OCI-LY1 (cell line): ENCODE measurements around the gene STRIT1.

Experiments
- H2AFZ ChIP-seq: fragments of 200-600 bp; sonication (generic), shearing (Covaris generic); 2 replicates; pipeline ENCODE4 v1.6.0; 2014; ENCODE audit warnings: antibody characterized with exemption, mild to moderate bottlenecking, low read length
- H3F3A ChIP-seq: fragments of 200-600 bp; sonication (generic), shearing (Covaris generic); 2 replicates; pipeline ENCODE4 v1.6.0; 2014; ENCODE audit warnings: mild to moderate bottlenecking, antibody characterized with exemption, low read length, moderate library complexity; ENCODE audit not compliant: insufficient read depth
- H3K27ac ChIP-seq: fragments of 200-600 bp; sonication (generic); 2 replicates; pipeline ENCODE4 v1.5.1; 2014; ENCODE audit warnings: low read length, mixed run types, mild to moderate bottlenecking, low read depth; ENCODE audit not compliant: poor library complexity, severe bottlenecking
- H3K27me3 ChIP-seq: fragments of 200-600 bp; sonication (generic); 2 replicates; pipeline ENCODE4 v1.6.0; 2014; ENCODE audit warnings: antibody characterized with exemption, mild to moderate bottlenecking, low read length, moderate library complexity; ENCODE audit not compliant: insufficient read depth
- H3K36me3 ChIP-seq: fragments of 200-600 bp; sonication (generic); 2 replicates; pipeline ENCODE4 v1.6.1; 2014; ENCODE audit warnings: mild to moderate bottlenecking, antibody characterized with exemption, low read length, moderate library complexity, mixed read lengths; ENCODE audit not compliant: insufficient read depth
- H3K4me1 ChIP-seq: fragments of 200-600 bp; sonication (generic); 2 replicates; pipeline ENCODE4 v1.5.1; 2014; ENCODE audit warnings: mild to moderate bottlenecking, low read length, moderate library complexity; ENCODE audit not compliant: insufficient read depth, severe bottlenecking
- H3K4me2 ChIP-seq: fragments of 200-600 bp; sonication (generic), shearing (Covaris generic); 2 replicates; pipeline ENCODE4 v1.6.1; 2014; ENCODE audit warnings: low read length
- H3K4me3 ChIP-seq: fragments of 200-600 bp; sonication (generic); 2 replicates; pipeline ENCODE4 v1.5.1; 2014; ENCODE audit warnings: low read length, low read depth, mild to moderate bottlenecking, mixed read lengths; ENCODE audit not compliant: poor library complexity, severe bottlenecking
- H3K79me2 ChIP-seq: fragments of 200-600 bp; shearing (Covaris generic); 2 replicates; pipeline ENCODE4 v1.6.1; 2016; ENCODE audit warnings: mixed run types, low read length, mixed read lengths; ENCODE audit not compliant: insufficient read depth
- H3K9ac ChIP-seq: fragments of 200-600 bp; sonication (generic), shearing (Covaris generic); 2 replicates; pipeline ENCODE4 v1.6.1; 2014; ENCODE audit warnings: mild to moderate bottlenecking, low read length, mixed read lengths
- H3K9me2 ChIP-seq: fragments of 200-600 bp; sonication (generic), shearing (Covaris generic); 2 replicates; pipeline ENCODE4 v1.6.1; 2014; ENCODE audit warnings: low read depth, mild to moderate bottlenecking, low read length, mixed read lengths
- H3K9me3 ChIP-seq: fragments of 200-600 bp; shearing (Covaris generic); 2 replicates; pipeline ENCODE4 v1.6.1; 2014; ENCODE audit warnings: low read length, mixed read lengths
- H4K20me1 ChIP-seq: fragments of 200-600 bp; sonication (generic), shearing (Covaris generic); 2 replicates; pipeline ENCODE4 v1.6.0; 2016; ENCODE audit warnings: mild to moderate bottlenecking, low read length; ENCODE audit not compliant: insufficient read depth
- EZH2 ChIP-seq: fragments of 200-600 bp; sonication (generic), shearing (Covaris generic); IDR thresholded peaks from 2 replicates; pipeline ENCODE4 v1.8.0; 2017; ENCODE audit warnings: borderline replicate concordance, mixed run types, mild to moderate bottlenecking, antibody characterized with exemption, low read length, moderate library complexity, mixed read lengths
- TF ChIP-seq, protein P1 (sequence below): fragments of 200-600 bp; sonication (generic), shearing (Covaris generic); IDR thresholded peaks from 2 replicates; pipeline ENCODE4 v1.5.1; 2017; ENCODE audit warnings: mild to moderate bottlenecking, antibody characterized with exemption, low read length, moderate library complexity, mixed read lengths

STRIT1 gene

DNA sequence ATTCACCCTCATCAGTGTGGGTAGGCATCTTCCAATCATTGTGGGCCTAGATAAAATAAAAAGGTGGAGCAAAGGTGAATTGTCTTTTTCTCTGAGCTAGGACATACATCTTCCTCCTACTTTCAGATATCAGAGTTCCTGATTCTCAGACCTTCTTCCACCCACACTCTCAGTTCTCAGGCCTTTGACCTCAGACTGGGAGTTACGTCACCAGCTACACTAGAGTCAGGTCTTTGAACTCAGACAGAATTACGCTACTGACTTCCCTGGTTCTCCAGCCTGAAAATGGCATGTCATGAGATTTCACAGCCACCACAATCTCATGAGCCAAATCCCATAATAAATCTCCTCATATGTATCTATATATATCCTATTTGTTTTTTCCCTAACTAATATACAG lies 39.0 kb downstream of the STRIT1 start:
- no peak for TF ChIP-seq EZH2
- H3K36me3 ChIP-seq = no peaks in the 10 kb centered on the region
- no peak overlapping the region; the same call in 1 of the 2 replicates for H2AFZ ChIP-seq
- no peaks in the 10 kb centered on the region for H3K9me3 ChIP-seq
- H3K9ac ChIP-seq = no peak overlapping the region
- H3K4me2 ChIP-seq = no peak overlapping the region
- no peaks in the 10 kb centered on the region for H4K20me1 ChIP-seq
- no peaks in the 10 kb centered on the region for H3F3A ChIP-seq
- H3K27me3 ChIP-seq = no peaks in the 10 kb centered on the region
- H3K4me1 ChIP-seq = no peaks in the 10 kb centered on the region
- no peaks in the 10 kb centered on the region for H3K9me2 ChIP-seq
- H3K4me3 ChIP-seq = no peak overlapping the region
- no peaks in the 10 kb centered on the region for H3K79me2 ChIP-seq
- H3K27ac ChIP-seq = no peak overlapping the region

DNA sequence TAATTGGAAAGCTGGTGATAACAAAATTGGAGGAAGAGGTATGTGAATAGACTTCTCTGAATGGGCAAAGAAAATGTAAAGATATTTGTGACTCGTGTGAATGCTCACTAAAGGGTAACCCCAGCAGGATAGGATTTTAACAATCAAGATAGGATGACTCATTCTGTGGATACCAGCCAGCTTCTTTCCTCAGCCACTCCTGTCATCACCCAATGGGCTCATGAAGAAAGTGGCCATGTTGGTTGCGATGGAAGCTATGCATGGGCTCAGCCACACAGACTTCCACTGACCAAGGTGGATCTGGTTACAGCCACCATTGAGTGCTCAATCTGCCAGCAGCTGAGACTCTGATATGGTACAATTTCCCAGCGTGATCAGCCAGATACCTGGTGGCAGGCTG lies 40.9 kb downstream of the STRIT1 start:
- Histone ChIP-seq H3K36me3 (no peaks in the 10 kb centered on the region), H3K79me2 (no peaks in the 10 kb centered on the region), H3K9me3 (no peaks in the 10 kb centered on the region), H3K27me3 (no peaks in the 10 kb centered on the region), H3K9ac (no peak overlapping the region), H4K20me1 (no peaks in the 10 kb centered on the region), H3K4me1 (no peaks in the 10 kb centered on the region), H3K4me2 (no peak overlapping the region), H3K9me2 (no peaks in the 10 kb centered on the region), H3K27ac (no peak overlapping the region), H3K4me3 (no peak overlapping the region), H3F3A (no peaks in the 10 kb centered on the region), H2AFZ (no peak overlapping the region)
- TF ChIP-seq, protein P1, sequence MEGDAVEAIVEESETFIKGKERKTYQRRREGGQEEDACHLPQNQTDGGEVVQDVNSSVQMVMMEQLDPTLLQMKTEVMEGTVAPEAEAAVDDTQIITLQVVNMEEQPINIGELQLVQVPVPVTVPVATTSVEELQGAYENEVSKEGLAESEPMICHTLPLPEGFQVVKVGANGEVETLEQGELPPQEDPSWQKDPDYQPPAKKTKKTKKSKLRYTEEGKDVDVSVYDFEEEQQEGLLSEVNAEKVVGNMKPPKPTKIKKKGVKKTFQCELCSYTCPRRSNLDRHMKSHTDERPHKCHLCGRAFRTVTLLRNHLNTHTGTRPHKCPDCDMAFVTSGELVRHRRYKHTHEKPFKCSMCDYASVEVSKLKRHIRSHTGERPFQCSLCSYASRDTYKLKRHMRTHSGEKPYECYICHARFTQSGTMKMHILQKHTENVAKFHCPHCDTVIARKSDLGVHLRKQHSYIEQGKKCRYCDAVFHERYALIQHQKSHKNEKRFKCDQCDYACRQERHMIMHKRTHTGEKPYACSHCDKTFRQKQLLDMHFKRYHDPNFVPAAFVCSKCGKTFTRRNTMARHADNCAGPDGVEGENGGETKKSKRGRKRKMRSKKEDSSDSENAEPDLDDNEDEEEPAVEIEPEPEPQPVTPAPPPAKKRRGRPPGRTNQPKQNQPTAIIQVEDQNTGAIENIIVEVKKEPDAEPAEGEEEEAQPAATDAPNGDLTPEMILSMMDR = no peak
- TF ChIP-seq EZH2 = no peak

DNA sequence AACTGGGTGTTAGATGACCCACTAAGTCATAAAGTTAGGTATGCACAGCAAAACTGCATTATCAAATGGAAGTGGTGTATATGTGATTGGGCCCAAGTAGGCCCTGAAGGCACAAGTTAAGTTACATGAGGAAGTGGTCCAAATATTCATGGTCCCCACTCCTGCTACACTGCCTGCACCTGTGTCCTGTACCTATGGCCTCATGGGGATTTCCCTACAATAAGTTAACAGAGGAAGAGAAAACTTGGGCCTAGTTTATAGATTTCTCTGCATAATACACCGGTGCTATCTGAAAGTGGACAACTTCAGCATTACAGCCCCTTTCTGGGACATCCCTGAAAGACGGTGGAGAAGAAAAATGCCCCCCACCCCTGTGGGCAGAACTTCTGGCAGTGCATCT lies 41.5 kb downstream of the STRIT1 start:
- H3K27ac ChIP-seq = no peak overlapping the region
- H3K27me3 ChIP-seq = no peaks in the 10 kb centered on the region

More for the DNA sequence above, 41.5 kb downstream of the STRIT1 start:
- no peaks in the 10 kb centered on the region for H3K4me1 ChIP-seq
- no peak overlapping the region for H3K4me2 ChIP-seq
- H3K9ac ChIP-seq = no peak overlapping the region
- TF ChIP-seq, protein P1 = no peak
- no peak for TF ChIP-seq EZH2
- no peak overlapping the region for H3K4me3 ChIP-seq
- no peaks in the 10 kb centered on the region for H3K9me3 ChIP-seq
- no peak overlapping the region for H2AFZ ChIP-seq
- H3K36me3 ChIP-seq = no peaks in the 10 kb centered on the region
- no peaks in the 10 kb centered on the region for H4K20me1 ChIP-seq
- no peaks in the 10 kb centered on the region for H3K9me2 ChIP-seq
- no peaks in the 10 kb centered on the region for H3K79me2 ChIP-seq
- H3F3A ChIP-seq = no peaks in the 10 kb centered on the region
